ENCODE results near the gene ASRGL1. TPM values are rescaled to one million over a fixed set of nuclear protein-coding genes. Genes with fewer than 3 reads are reported as not detected.

ASRGL1 gene
- total RNA-seq, 1 donor from 2014 or later = 6.7 TPM

DNA sequence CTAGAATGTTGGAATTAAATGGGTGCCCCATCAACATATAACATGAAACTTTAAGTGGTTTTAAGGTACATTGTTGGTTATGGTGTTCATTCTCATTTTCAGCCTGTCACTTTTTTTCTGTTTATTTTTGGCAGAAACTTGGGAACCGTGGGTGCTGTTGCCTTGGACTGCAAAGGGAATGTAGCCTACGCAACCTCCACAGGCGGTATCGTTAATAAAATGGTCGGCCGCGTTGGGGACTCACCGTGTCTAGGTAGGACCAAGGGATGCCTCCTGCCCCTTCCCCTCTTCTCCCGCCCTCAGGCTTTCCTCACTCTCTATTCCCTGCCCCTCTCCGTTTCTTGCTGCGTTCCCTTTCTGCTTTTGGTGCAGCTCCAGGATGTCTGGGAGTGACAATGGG is 51.8 kb downstream of the ASRGL1 start:
- Mint-ChIP-seq H3K9me3 (no peaks in the 10 kb centered on the region), H3K27me3 (ENCODE audit: low read depth) (no peaks in the 10 kb centered on the region), H3K4me1 (peaks cover 20% of the 10 kb centered on the region), H3K27ac (no peak overlapping the region), H3K4me3 (no peak overlapping the region), H3K36me3 (no peaks in the 10 kb centered on the region)
- DNase-seq (ENCODE audit: low spot score in 2 of 2, unreplicated experiment in 2 of 2) = no peak
- TF ChIP-seq, protein P1, sequence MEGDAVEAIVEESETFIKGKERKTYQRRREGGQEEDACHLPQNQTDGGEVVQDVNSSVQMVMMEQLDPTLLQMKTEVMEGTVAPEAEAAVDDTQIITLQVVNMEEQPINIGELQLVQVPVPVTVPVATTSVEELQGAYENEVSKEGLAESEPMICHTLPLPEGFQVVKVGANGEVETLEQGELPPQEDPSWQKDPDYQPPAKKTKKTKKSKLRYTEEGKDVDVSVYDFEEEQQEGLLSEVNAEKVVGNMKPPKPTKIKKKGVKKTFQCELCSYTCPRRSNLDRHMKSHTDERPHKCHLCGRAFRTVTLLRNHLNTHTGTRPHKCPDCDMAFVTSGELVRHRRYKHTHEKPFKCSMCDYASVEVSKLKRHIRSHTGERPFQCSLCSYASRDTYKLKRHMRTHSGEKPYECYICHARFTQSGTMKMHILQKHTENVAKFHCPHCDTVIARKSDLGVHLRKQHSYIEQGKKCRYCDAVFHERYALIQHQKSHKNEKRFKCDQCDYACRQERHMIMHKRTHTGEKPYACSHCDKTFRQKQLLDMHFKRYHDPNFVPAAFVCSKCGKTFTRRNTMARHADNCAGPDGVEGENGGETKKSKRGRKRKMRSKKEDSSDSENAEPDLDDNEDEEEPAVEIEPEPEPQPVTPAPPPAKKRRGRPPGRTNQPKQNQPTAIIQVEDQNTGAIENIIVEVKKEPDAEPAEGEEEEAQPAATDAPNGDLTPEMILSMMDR (IDR thresholded peaks at IDR 0.05; ENCODE audit: unreplicated experiment) = no peak

GRCh38 chr11:62390237-62390636 is 53.0 kb downstream of the ASRGL1 start:
- no peaks in the 10 kb centered on the region for H3K27me3 Mint-ChIP-seq (ENCODE audit: low read depth)
- no peaks in the 10 kb centered on the region for H3K9me3 Mint-ChIP-seq
- no peak overlapping the region for H3K27ac Mint-ChIP-seq
- TF ChIP-seq, protein P1 (IDR thresholded peaks at IDR 0.05; ENCODE audit: unreplicated experiment) = no peak
- H3K4me3 Mint-ChIP-seq = no peak overlapping the region
- H3K36me3 Mint-ChIP-seq = no peaks in the 10 kb centered on the region
- DNase-seq (ENCODE audit: low spot score in 2 of 2, unreplicated experiment in 2 of 2) = no peak
- peaks cover 28% of the 10 kb centered on the region for H3K4me1 Mint-ChIP-seq

DNA sequence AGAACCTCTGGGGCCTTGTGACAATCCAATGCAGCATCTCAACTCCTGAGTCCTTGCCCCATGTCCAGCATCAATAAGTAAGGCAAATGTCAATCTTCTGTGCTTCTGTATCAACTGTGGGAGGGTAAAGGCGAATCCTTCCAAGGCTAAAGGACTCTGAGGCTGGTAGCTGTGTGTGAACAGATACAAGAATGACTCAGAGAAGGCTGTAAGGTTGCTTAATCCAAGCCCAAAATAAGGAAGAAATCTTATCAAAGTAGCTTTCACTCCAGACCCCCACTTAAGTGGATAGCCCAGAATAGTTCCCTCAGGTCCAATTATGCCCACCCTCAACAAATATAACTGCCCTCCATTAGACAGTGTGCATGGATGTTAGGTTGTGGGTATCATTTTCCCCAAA is 53.5 kb downstream of the ASRGL1 start:
- Mint-ChIP-seq H3K4me1 (peaks cover 31% of the 10 kb centered on the region), H3K9me3 (no peaks in the 10 kb centered on the region), H3K27me3 (ENCODE audit: low read depth) (no peaks in the 10 kb centered on the region), H3K36me3 (no peaks in the 10 kb centered on the region), H3K4me3 (no peak overlapping the region), H3K27ac (no peak overlapping the region)
- TF ChIP-seq, protein P1 (IDR thresholded peaks at IDR 0.05; ENCODE audit: unreplicated experiment) = no peak
- no peak for DNase-seq (ENCODE audit: low spot score in 2 of 2, unreplicated experiment in 2 of 2)

- TF ChIP-seq, protein P1 (IDR thresholded peaks at IDR 0.05; ENCODE audit: unreplicated experiment) = no peak
- H3K27ac Mint-ChIP-seq = peak overlapping the region; percentile 64
- H3K4me3 Mint-ChIP-seq = no peak overlapping the region
- H3K27me3 Mint-ChIP-seq (ENCODE audit: low read depth) = no peaks in the 10 kb centered on the region
- peaks cover 42% of the 10 kb centered on the region for H3K4me1 Mint-ChIP-seq
- no peaks in the 10 kb centered on the region for H3K36me3 Mint-ChIP-seq
- no peaks in the 10 kb centered on the region for H3K9me3 Mint-ChIP-seq
- DNase-seq (ENCODE audit: low spot score in 2 of 2, unreplicated experiment in 2 of 2) = no peak
Measured at GRCh38 chr11:62391642-62392425, 54.6 kb downstream of the ASRGL1 start.

GRCh38 chr11:62392506-62392905 is 55.3 kb downstream of the ASRGL1 start:
- Mint-ChIP-seq H3K36me3 (no peaks in the 10 kb centered on the region), H3K27ac (peak overlapping the region; percentile 64), H3K27me3 (ENCODE audit: low read depth) (no peaks in the 10 kb centered on the region), H3K4me3 (no peak overlapping the region), H3K4me1 (peaks cover 47% of the 10 kb centered on the region), H3K9me3 (no peaks in the 10 kb centered on the region)
- no peak for DNase-seq (ENCODE audit: low spot score in 2 of 2, unreplicated experiment in 2 of 2)
- TF ChIP-seq, protein P1 (IDR thresholded peaks at IDR 0.05; ENCODE audit: unreplicated experiment) = no peak
